H1 (cell line): ENCODE data around the gene CCDC137. TPM values are rescaled to one million over a fixed set of nuclear protein-coding genes. Genes with fewer than 3 reads are reported as not detected.
A peak's percentile ranks its signal among the peaks of the same experiment; 100 is the strongest.

Source experiments
- CTCF ChIA-PET: fragments of 300-600 bp; sonication (Branson Sonifier 250); formaldehyde crosslinking; loops from one replicate; lab custom pipeline; 2021; ENCODE audit not compliant: partially characterized antibody; lab: Charles Lee
- POLR2A ChIA-PET: fragments of 300-600 bp; sonication (Branson Sonifier 250); formaldehyde crosslinking; loops from one replicate; lab custom pipeline; 2021; ENCODE audit warnings: inconsistent platforms; ENCODE audit not compliant: partially characterized antibody; lab: Charles Lee
- DNase-seq, 2 experiments: peaks; one replicate each; pipeline versions ENCODE4 v3.0.0 to v3.0.0-alpha.2; 2010 to 2022; ENCODE audit warnings: low spot score in 2 of 2, low read depth in 1 of 2, mixed read lengths in 1 of 2
- FAIRE-seq: peaks from 2 replicates; lab custom pipeline; 2011; peaks lifted over from hg19 to GRCh38; lab: Jason Lieb, UNC
- H2AFZ ChIP-seq: 2 replicates; pipeline ENCODE4 v1.8.1; 2012; ENCODE audit warnings: low read length, inconsistent platforms
- H2AK5ac ChIP-seq: 2 replicates; pipeline ENCODE4 v1.6.1; 2013; ENCODE audit warnings: low read depth, low read length
- H2BK120ac ChIP-seq: replicated peaks from 2 replicates; pipeline ENCODE3; 2013; ENCODE audit warnings: low read depth, low read length, inconsistent platforms
- H2BK12ac ChIP-seq: 2 replicates; pipeline ENCODE4 v1.6.1; 2013; ENCODE audit warnings: low read depth, low read length
- H2BK15ac ChIP-seq: 2 replicates; pipeline ENCODE4 v1.6.1; 2013; ENCODE audit warnings: low read length
- H2BK20ac ChIP-seq: 2 replicates; pipeline ENCODE4 v1.6.1; 2013; ENCODE audit warnings: low read length
- H2BK5ac ChIP-seq: 2 replicates; pipeline ENCODE4 v1.6.1; 2013; ENCODE audit warnings: low read depth, low read length
- H3K14ac ChIP-seq: 2 replicates; pipeline ENCODE4 v1.6.1; 2013; ENCODE audit warnings: inconsistent platforms; ENCODE audit not compliant: insufficient read length
- H3K18ac ChIP-seq: 2 replicates; pipeline ENCODE4 v1.6.1; 2013; ENCODE audit warnings: low read length; ENCODE audit errors: extremely low read depth
- H3K23ac ChIP-seq: 2 replicates; pipeline ENCODE4 v1.6.1; 2013; ENCODE audit warnings: inconsistent platforms; ENCODE audit not compliant: insufficient read length
- H3K23me2 ChIP-seq: 2 replicates; pipeline ENCODE4 v1.6.1; 2013; ENCODE audit warnings: low read depth, low read length
- H3K27ac ChIP-seq: 2 replicates; pipeline ENCODE4 v1.6.1; 2011; ENCODE audit warnings: low read depth, low read length, inconsistent platforms
- H3K27me3 ChIP-seq, 4 experiments: replicated peaks in 1 of 4; 1 replicate in 1 of 4; 2 replicates in 3 of 4; pipeline versions ENCODE4 v1.6.1 to v1.8.1; 2011 to 2013; ENCODE audit warnings: low read length in 3 of 4, mild to moderate bottlenecking in 3 of 4, inconsistent platforms in 2 of 4, mixed read lengths in 2 of 4, moderate library complexity in 1 of 4; ENCODE audit not compliant: control insufficient read depth in 3 of 4, insufficient read depth in 3 of 4; ENCODE audit errors: extremely low read depth in 1 of 4
- H3K36me3 ChIP-seq, 4 experiments: 2 replicates each; pipeline versions ENCODE4 v1.6.1 to v1.8.1; 2011 to 2013; ENCODE audit warnings: mild to moderate bottlenecking in 4 of 4, low read length in 3 of 4, moderate library complexity in 2 of 4, control low read depth in 1 of 4, inconsistent platforms in 1 of 4; ENCODE audit not compliant: insufficient read depth in 4 of 4, control insufficient read depth in 2 of 4
- H3K4ac ChIP-seq: replicated peaks from 2 replicates; pipeline ENCODE3; 2013; ENCODE audit warnings: low read length, low read depth, mixed read lengths, inconsistent platforms; ENCODE audit not compliant: insufficient read length
- H3K4me1 ChIP-seq, 4 experiments: replicated peaks in 1 of 4; 1 replicate in 1 of 4; 2 replicates in 3 of 4; pipeline versions ENCODE4 v1.6.1 to v1.8.1; 2011 to 2013; ENCODE audit warnings: low read length in 3 of 4, inconsistent platforms in 2 of 4, mixed read lengths in 1 of 4; ENCODE audit not compliant: insufficient read depth in 4 of 4, control insufficient read depth in 3 of 4
- H3K4me2 ChIP-seq, 2 experiments: 2 replicates each; pipeline versions ENCODE4 v1.6.1 to v1.8.1; 2011 to 2013; ENCODE audit warnings: low read depth in 2 of 2, low read length in 2 of 2, control low read depth in 1 of 2, inconsistent platforms in 1 of 2, mild to moderate bottlenecking in 1 of 2; ENCODE audit not compliant: insufficient read depth in 1 of 2
- H3K4me3 ChIP-seq, 4 experiments: fragments of 200-600, 300-600 bp in 1 of 4; sonication (generic), shearing (Covaris generic), sonication (Bioruptor Twin) in 1 of 4; 2 replicates each; pipeline versions ENCODE4 v1.5.1 to v1.8.1; 2011 to 2016; ENCODE audit warnings: low read length in 4 of 4, low read depth in 3 of 4, control low read depth in 2 of 4, inconsistent platforms in 2 of 4, mild to moderate bottlenecking in 2 of 4, mixed read lengths in 1 of 4, moderate library complexity in 1 of 4; ENCODE audit not compliant: insufficient read depth in 2 of 4; ENCODE audit errors: extremely low read depth in 1 of 4
- H3K56ac ChIP-seq: replicated peaks from 2 replicates; pipeline ENCODE3; 2013; ENCODE audit warnings: low read depth, mild to moderate bottlenecking, mixed read lengths, low read length, inconsistent platforms; ENCODE audit not compliant: insufficient read length
- H3K79me1 ChIP-seq: 2 replicates; pipeline ENCODE4 v1.6.1; 2013; ENCODE audit warnings: low read depth, low read length, control low read depth
- H3K79me2 ChIP-seq, 2 experiments: 2 replicates each; pipeline versions ENCODE4 v1.6.1 to v1.8.1; 2012 to 2013; ENCODE audit warnings: low read length in 2 of 2, mild to moderate bottlenecking in 2 of 2, inconsistent platforms in 1 of 2; ENCODE audit not compliant: insufficient read depth in 2 of 2, control insufficient read depth in 1 of 2
- H3K9ac ChIP-seq, 4 experiments: replicated peaks in 1 of 4; 1 replicate in 1 of 4; 2 replicates in 3 of 4; pipeline versions ENCODE4 v1.6.1 to v1.8.1; 2011 to 2013; ENCODE audit warnings: low read depth in 3 of 4, low read length in 3 of 4, control low read depth in 2 of 4, mild to moderate bottlenecking in 2 of 4, moderate library complexity in 2 of 4, inconsistent platforms in 1 of 4; ENCODE audit errors: extremely low read depth in 1 of 4
- H3K9me3 ChIP-seq, 2 experiments: 2 replicates each; pipeline versions ENCODE4 v1.6.1 to v1.8.1; 2012 to 2013; ENCODE audit warnings: mild to moderate bottlenecking in 2 of 2, moderate library complexity in 2 of 2, control low read depth in 1 of 2, inconsistent platforms in 1 of 2, low read depth in 1 of 2, low read length in 1 of 2, mixed read lengths in 1 of 2; ENCODE audit not compliant: insufficient read depth in 2 of 2
- H4K20me1 ChIP-seq, 2 experiments: replicated peaks in 1 of 2; 2 replicates each; pipeline versions ENCODE3 to v1.8.1; 2011 to 2013; ENCODE audit warnings: inconsistent platforms in 2 of 2, low read length in 2 of 2, mild to moderate bottlenecking in 1 of 2; ENCODE audit not compliant: insufficient read depth in 2 of 2, control insufficient read depth in 1 of 2
- H4K5ac ChIP-seq: 2 replicates; pipeline ENCODE4 v1.6.1; 2013; ENCODE audit warnings: low read length, low read depth, mixed read lengths, inconsistent platforms; ENCODE audit not compliant: insufficient read length
- H4K8ac ChIP-seq: 2 replicates; pipeline ENCODE4 v1.8.0; 2013; ENCODE audit warnings: mild to moderate bottlenecking, moderate library complexity, low read length, inconsistent platforms; ENCODE audit not compliant: insufficient read depth; ENCODE audit errors: extremely low read depth
- H4K91ac ChIP-seq: replicated peaks from 2 replicates; pipeline ENCODE3; 2013; ENCODE audit warnings: low read length, mixed read lengths, inconsistent platforms; ENCODE audit not compliant: insufficient read length
- CHD2 ChIP-seq: IDR thresholded peaks from 2 replicates; pipeline ENCODE4 v1.6.1; 2012; ENCODE audit warnings: low read length, improper control_type of control experiment
- EP300 ChIP-seq, 2 experiments: IDR thresholded peaks; 1 replicate in 1 of 2; 2 replicates in 1 of 2; pipeline ENCODE4 v1.6.1; 2011 to 2012; ENCODE audit warnings: low read depth in 2 of 2, low read length in 2 of 2, mild to moderate bottlenecking in 2 of 2, borderline replicate concordance in 1 of 2, inconsistent platforms in 1 of 2, moderate library complexity in 1 of 2
- EZH2 ChIP-seq: fragments of 200-600 bp; sonication (generic); IDR thresholded peaks from 2 replicates; pipeline ENCODE4 v1.7.1; 2012; ENCODE audit warnings: low read depth, mild to moderate bottlenecking, moderate library complexity, low read length, inconsistent platforms; ENCODE audit not compliant: severe bottlenecking
- FOSL1 ChIP-seq: IDR thresholded peaks from 2 replicates; pipeline ENCODE4 v1.6.1; 2011; ENCODE audit warnings: mild to moderate bottlenecking, low read depth, low read length, moderate library complexity; ENCODE audit not compliant: insufficient read depth
- JUN ChIP-seq: IDR thresholded peaks from 2 replicates; pipeline ENCODE4 v1.6.1; 2011; ENCODE audit warnings: low read depth, mild to moderate bottlenecking, improper control_type of control experiment, low read length
- KDM4A ChIP-seq: IDR thresholded peaks from one replicate; pipeline ENCODE4 v1.7.1; 2012; ENCODE audit warnings: low read depth, mild to moderate bottlenecking, moderate library complexity, low read length, inconsistent platforms; ENCODE audit not compliant: severe bottlenecking
- MAFK ChIP-seq: IDR thresholded peaks from 2 replicates; pipeline ENCODE4 v1.6.1; 2012; ENCODE audit warnings: low read depth, mild to moderate bottlenecking, improper control_type of control experiment, low read length
- POLR2A ChIP-seq, 2 experiments: IDR thresholded peaks; 1 replicate in 1 of 2; 2 replicates in 1 of 2; pipeline ENCODE4 v1.6.1; 2011; ENCODE audit warnings: low read depth in 2 of 2, low read length in 2 of 2, mild to moderate bottlenecking in 2 of 2; ENCODE audit errors: control extremely low read depth in 1 of 2
- POLR2AphosphoS5 ChIP-seq: IDR thresholded peaks from 2 replicates; pipeline ENCODE4 v1.6.1; 2011; ENCODE audit warnings: low read depth, low read length
- RXRA ChIP-seq: IDR thresholded peaks from 2 replicates; pipeline ENCODE4 v1.6.1; 2011; ENCODE audit warnings: low read depth, mild to moderate bottlenecking, low read length, moderate library complexity; ENCODE audit not compliant: insufficient read depth
- SP1 ChIP-seq: IDR thresholded peaks from 2 replicates; pipeline ENCODE4 v1.6.1; 2011; ENCODE audit warnings: low read depth, low read length
- TAF7 ChIP-seq: optimal IDR thresholded peaks from 2 replicates; pipeline ENCODE3; 2011; ENCODE audit warnings: low read depth, mild to moderate bottlenecking, inconsistent platforms, low read length, moderate library complexity, borderline replicate concordance
- TEAD4 ChIP-seq: IDR thresholded peaks from 2 replicates; pipeline ENCODE4 v1.6.1; 2012; ENCODE audit warnings: low read depth, low read length, inconsistent platforms, mixed read lengths
- WGBS, 2 experiments: shearing (Covaris generic) in 1 of 2; methylation state at CpG; one replicate each; pipeline versions ENCODE4 v1.1.6 to v1.1.7; 2013 to 2015; ENCODE audit warnings: low lambda C conversion rate in 2 of 2, mixed read lengths in 2 of 2, inconsistent platforms in 1 of 2, low coverage in 1 of 2, missing lambda C conversion rate in 1 of 2; ENCODE audit not compliant: insufficient replicate concordance in 2 of 2, insufficient coverage in 1 of 2, insufficient read length in 1 of 2; ENCODE audit errors: extremely low coverage in 1 of 2, missing lambda C conversion rate in 1 of 2; 5-methylcytosine and 5-hydroxymethylcytosine counted together
- polyA plus RNA-seq, 7 experiments: library from polyadenylated mRNA; depleted of rRNA in 3 of 7; stranded (reverse) in 5 of 7; unstranded in 2 of 7; fragments of >200 nt in 5 of 7; fragments of 200-250 nt in 2 of 7; gene quantifications; 1 replicate in 5 of 7; 2 replicates in 1 of 7; 4 replicates in 1 of 7; pipeline versions ENCODE4 v1.2.1 to v1.2.3, GENCODE V29; 2011 to 2013; ENCODE audit warnings: missing spikeins in 2 of 7, mixed read lengths in 2 of 7
- total RNA-seq: library from RNA; stranded (reverse); fragmentation: NEBNext Ultra II Directional; extraction: Animal tissue kit (Norgen Biotek cat#: 25700); gene quantifications from 2 replicates; pipeline ENCODE4 v1.2.1, GENCODE V29; 2021
- TF ChIP-seq, protein P1 (sequence below): IDR thresholded peaks from 2 replicates; pipeline ENCODE4 v1.6.1; 2012; ENCODE audit warnings: inconsistent platforms

CCDC137 gene
- total and polyA plus RNA-seq, 2 of the 8 experiments (the other 6 are each of a cell fraction or from before 2014, with no cell fraction given): 17.6 to 38.6 TPM

- H3K23ac ChIP-seq: no peak overlapping the region
- peaks cover 3 to 5% of the 10 kb centered on the region in 2 experiments for H4K20me1 ChIP-seq
- no peak overlapping the region for H2BK120ac ChIP-seq
- H3K79me2 ChIP-seq: peaks cover 0 to 18% of the 10 kb centered on the region in 2 experiments; a peak in 2 of 4 replicates
- no peak overlapping the region for H3K14ac ChIP-seq
- no peak overlapping the region for H2BK20ac ChIP-seq
- no peak for DNase-seq
- H3K56ac ChIP-seq: no peak overlapping the region
- peak overlapping the region; percentile 85 for H3K4ac ChIP-seq
- H2BK15ac ChIP-seq: no peak overlapping the region; the same call in 1 of the 2 replicates
- no peak overlapping the region; the same call in 1 of the 2 replicates for H3K27ac ChIP-seq
- no peak overlapping the region for H2BK5ac ChIP-seq
- FAIRE-seq: no peak
- H4K5ac ChIP-seq: no peak overlapping the region
- H4K91ac ChIP-seq: no peak overlapping the region
- H3K9me3 ChIP-seq: no peaks in the 10 kb centered on the region
- H2BK12ac ChIP-seq: no peak overlapping the region
- no peak overlapping the region for H3K18ac ChIP-seq
- WGBS, 2 experiments: 92% methylated on average over 7 of the region's 7 CpGs; no CpG with 5 or more reads in 1 of the 2 experiments
- H3K9ac ChIP-seq: no peak overlapping the region; a peak in 1 of 7 replicates
- ChIA-PET POLR2A (interaction anchor here (1.0 to 4.4 kb wide), 5 partner anchors 11 to 39 kb away, joined by 3 to 23 read pairs (median 9); partner anchors contain the start of genes ARL16, HGS and MRPL12), CTCF (interaction anchor here (1.4 to 2.0 kb wide), 2 partner anchors 17 to 49 kb away, joined by 3 to 9 read pairs; no protein-coding TSS in a partner anchor)
- H3K4me1 ChIP-seq: peaks cover 3 to 11% (median 8%) of the 10 kb centered on the region in 4 experiments
- H3K27me3 ChIP-seq: no peaks in the 10 kb centered on the region
- no peak overlapping the region for H2AFZ ChIP-seq
- H2AK5ac ChIP-seq: no peak overlapping the region
- H3K4me3 ChIP-seq: no peak overlapping the region
- H4K8ac ChIP-seq: no peak overlapping the region
- no peak overlapping the region for H3K4me2 ChIP-seq
- peaks cover 0 to 13% (median 5%) of the 10 kb centered on the region in 4 experiments; a peak in 3 of 8 replicates for H3K36me3 ChIP-seq
- peaks cover 4% of the 10 kb centered on the region; the same call in 1 of the 2 replicates for H3K23me2 ChIP-seq
- H3K79me1 ChIP-seq: peaks cover 8% of the 10 kb centered on the region
- TF ChIP-seq JUN (no peak), POLR2A (IDR thresholded peaks at IDR 0.05; ENCODE audit: control extremely low read depth in 1 of 2, low read depth in 2 of 2, low read length in 2 of 2) (no peak), FOSL1 (no peak), TEAD4 (no peak), KDM4A (no peak), RXRA (no peak), SP1 (no peak), EZH2 (no peak), POLR2AphosphoS5 (no peak), EP300 (IDR thresholded peaks at IDR 0.05; ENCODE audit: borderline replicate concordance in 1 of 2, low read depth in 2 of 2, low read length in 2 of 2) (no peak), TAF7 (no peak), MAFK (no peak), CHD2 (no peak)
- TF ChIP-seq, protein P1, sequence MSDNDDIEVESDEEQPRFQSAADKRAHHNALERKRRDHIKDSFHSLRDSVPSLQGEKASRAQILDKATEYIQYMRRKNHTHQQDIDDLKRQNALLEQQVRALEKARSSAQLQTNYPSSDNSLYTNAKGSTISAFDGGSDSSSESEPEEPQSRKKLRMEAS: no peak
These were observed 2.5 kb upstream of the CCDC137 start for GRCh38 chr17:81664051-81664470.
